Measurements from ENCODE around the gene LRP4. TPM values are rescaled to one million over a fixed set of nuclear protein-coding genes. Genes with fewer than 3 reads are reported as not detected.
A peak's percentile ranks its signal among the peaks of the same experiment; 100 is the strongest.

The LRP4 gene
- total RNA-seq, 1 donor from 2014 or later = 24.5 TPM

GRCh38 chr11:46836870-46837269 is 81.5 kb downstream of the LRP4 start:
- Mint-ChIP-seq H3K4me3 (no peak overlapping the region), H3K36me3 (ENCODE audit: low read depth) (no peaks in the 10 kb centered on the region), H3K4me1 (peaks cover 28% of the 10 kb centered on the region), H3K27me3 (ENCODE audit: low read depth) (no peaks in the 10 kb centered on the region), H3K9me3 (no peaks in the 10 kb centered on the region), H3K27ac (ENCODE audit: unreplicated experiment) (no peak overlapping the region)
- no peak for DNase-seq (ENCODE audit: low read depth, low spot score)
- TF ChIP-seq CTCF (conservative IDR thresholded peaks at IDR 0.05) = no peak

GRCh38 chr11:46836431-46836830 is 81.9 kb downstream of the LRP4 start:
- Mint-ChIP-seq H3K4me3 (no peak overlapping the region), H3K9me3 (no peaks in the 10 kb centered on the region), H3K36me3 (ENCODE audit: low read depth) (no peaks in the 10 kb centered on the region), H3K4me1 (peaks cover 28% of the 10 kb centered on the region), H3K27ac (ENCODE audit: unreplicated experiment) (no peak overlapping the region), H3K27me3 (ENCODE audit: low read depth) (no peaks in the 10 kb centered on the region)
- TF ChIP-seq CTCF (conservative IDR thresholded peaks at IDR 0.05) = no peak
- DNase-seq (ENCODE audit: low read depth, low spot score) = no peak

- Mint-ChIP-seq H3K27me3 (ENCODE audit: low read depth) (no peaks in the 10 kb centered on the region), H3K27ac (ENCODE audit: unreplicated experiment) (no peak overlapping the region), H3K4me1 (peaks cover 32% of the 10 kb centered on the region), H3K4me3 (no peak overlapping the region), H3K36me3 (ENCODE audit: low read depth) (no peaks in the 10 kb centered on the region), H3K9me3 (no peaks in the 10 kb centered on the region)
- no peak for DNase-seq (ENCODE audit: low read depth, low spot score)
- no peak for TF ChIP-seq CTCF (conservative IDR thresholded peaks at IDR 0.05)
Measured at GRCh38 chr11:46835897-46836296, 82.5 kb downstream of the LRP4 start.

GRCh38 chr11:46834821-46835220 is 83.5 kb downstream of the LRP4 start:
- TF ChIP-seq CTCF (conservative IDR thresholded peaks at IDR 0.05) = no peak
- Mint-ChIP-seq H3K27ac (ENCODE audit: unreplicated experiment) (no peak overlapping the region), H3K4me3 (no peak overlapping the region), H3K27me3 (ENCODE audit: low read depth) (no peaks in the 10 kb centered on the region), H3K9me3 (no peaks in the 10 kb centered on the region), H3K4me1 (peaks cover 34% of the 10 kb centered on the region), H3K36me3 (ENCODE audit: low read depth) (no peaks in the 10 kb centered on the region)
- DNase-seq (ENCODE audit: low read depth, low spot score) = no peak

GRCh38 chr11:46832511-46833214 is 85.7 kb downstream of the LRP4 start:
- H3K4me3 Mint-ChIP-seq = no peak overlapping the region
- no peaks in the 10 kb centered on the region for H3K36me3 Mint-ChIP-seq (ENCODE audit: low read depth)
- DNase-seq (ENCODE audit: low read depth, low spot score) = no peak
- H3K4me1 Mint-ChIP-seq = peaks cover 36% of the 10 kb centered on the region
- no peak for TF ChIP-seq CTCF (conservative IDR thresholded peaks at IDR 0.05)
- no peaks in the 10 kb centered on the region for H3K9me3 Mint-ChIP-seq
- no peaks in the 10 kb centered on the region for H3K27me3 Mint-ChIP-seq (ENCODE audit: low read depth)
- peak overlapping the region; percentile 1 for H3K27ac Mint-ChIP-seq (ENCODE audit: unreplicated experiment)
